Measurements from ENCODE around the gene MIOX.

MIOX gene

DNA sequence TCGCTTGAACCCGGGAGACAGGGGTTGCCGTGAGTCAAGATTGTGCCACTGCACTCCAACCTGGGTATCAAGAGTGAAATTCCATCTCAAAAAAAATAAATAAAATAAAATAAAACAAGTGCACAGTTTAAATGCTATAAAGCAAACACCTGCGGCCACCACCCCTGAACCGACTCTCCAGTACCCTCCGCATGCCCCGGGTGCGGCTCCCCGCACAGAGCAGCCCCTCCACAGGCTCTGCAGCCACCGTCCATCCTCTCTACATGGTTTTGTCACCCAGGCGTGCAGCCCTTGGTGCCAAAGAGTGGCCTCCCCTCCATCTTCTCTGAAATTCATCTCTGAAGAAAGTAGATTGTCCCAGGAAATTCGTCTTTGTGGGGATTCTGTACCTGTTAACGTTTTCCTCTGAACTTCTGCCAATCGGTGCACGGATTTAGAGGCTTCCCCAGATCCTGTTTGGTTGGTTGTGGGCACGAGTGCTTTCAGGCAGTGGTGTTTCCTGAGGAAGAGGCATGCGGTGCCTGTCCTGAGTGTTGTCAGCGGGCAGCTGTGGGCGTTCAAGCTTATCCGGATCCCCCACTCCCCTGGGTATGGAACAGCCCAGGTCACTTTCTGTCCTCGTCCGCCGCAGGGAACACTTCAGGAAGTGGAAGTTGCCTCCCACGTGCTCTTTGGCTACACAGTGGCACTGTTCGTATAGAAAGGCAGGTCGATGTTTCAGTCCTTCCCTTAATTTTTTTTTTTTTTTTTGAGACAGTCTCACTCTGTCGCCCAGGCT, 4.1 kb downstream of the MIOX start:
- no peak overlapping the region for H3K9ac ChIP-seq (ENCODE audit: low read depth in 1 of 2, low read length in 2 of 2)
- H3K27ac ChIP-seq (ENCODE audit: low read depth, low read length): no peak overlapping the region
- H3K36me3 ChIP-seq (ENCODE audit: control insufficient read depth in 1 of 2, insufficient read depth in 2 of 2, low read length in 2 of 2): no peaks in the 10 kb centered on the region
- H3K4me3 ChIP-seq (ENCODE audit: low read depth in 1 of 2, low read length in 2 of 2): no peak overlapping the region
- no peaks in the 10 kb centered on the region for H3K9me3 ChIP-seq (ENCODE audit: control insufficient read depth in 1 of 2, low read length in 2 of 2)
- H3K27me3 ChIP-seq (ENCODE audit: control insufficient read depth in 1 of 2, insufficient read depth in 2 of 2, low read length in 2 of 2): no peaks in the 10 kb centered on the region
- peaks cover 3 to 4% of the 10 kb centered on the region in 2 donors for H3K4me1 ChIP-seq (ENCODE audit: control insufficient read depth in 1 of 2, insufficient read depth in 2 of 2, low read length in 2 of 2)

DNA sequence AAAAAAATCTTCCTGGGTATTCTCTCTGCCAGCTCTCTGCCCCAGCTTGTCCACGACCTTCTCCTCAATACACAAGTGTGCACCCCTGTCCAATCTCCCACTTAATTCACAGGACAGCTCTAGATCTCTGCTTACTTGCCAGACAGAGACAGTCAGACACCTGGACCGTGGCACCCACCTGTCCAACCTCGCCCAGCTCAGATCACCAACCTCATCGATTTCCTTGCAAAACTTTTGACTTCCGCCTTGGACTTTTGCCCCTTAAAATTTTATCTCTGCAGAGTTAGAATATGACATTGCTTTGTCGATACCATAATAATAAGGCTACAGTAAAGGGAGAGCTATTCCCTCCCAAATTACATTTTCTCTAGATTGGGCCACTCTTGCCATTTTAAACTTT, 10.4 kb downstream of the MIOX start:
- Histone ChIP-seq H3K27me3 (ENCODE audit: control insufficient read depth in 1 of 2, insufficient read depth in 2 of 2, low read length in 2 of 2) (no peaks in the 10 kb centered on the region), H3K9ac (ENCODE audit: low read depth in 1 of 2, low read length in 2 of 2) (no peak overlapping the region), H3K36me3 (ENCODE audit: control insufficient read depth in 1 of 2, insufficient read depth in 2 of 2, low read length in 2 of 2) (no peaks in the 10 kb centered on the region), H3K9me3 (ENCODE audit: control insufficient read depth in 1 of 2, low read length in 2 of 2) (no peaks in the 10 kb centered on the region), H3K4me3 (ENCODE audit: low read depth in 1 of 2, low read length in 2 of 2) (no peak overlapping the region), H3K27ac (ENCODE audit: low read depth, low read length) (no peak overlapping the region), H3K4me1 (ENCODE audit: control insufficient read depth in 1 of 2, insufficient read depth in 2 of 2, low read length in 2 of 2) (peaks cover 11 to 15% of the 10 kb centered on the region in 2 donors)

DNA sequence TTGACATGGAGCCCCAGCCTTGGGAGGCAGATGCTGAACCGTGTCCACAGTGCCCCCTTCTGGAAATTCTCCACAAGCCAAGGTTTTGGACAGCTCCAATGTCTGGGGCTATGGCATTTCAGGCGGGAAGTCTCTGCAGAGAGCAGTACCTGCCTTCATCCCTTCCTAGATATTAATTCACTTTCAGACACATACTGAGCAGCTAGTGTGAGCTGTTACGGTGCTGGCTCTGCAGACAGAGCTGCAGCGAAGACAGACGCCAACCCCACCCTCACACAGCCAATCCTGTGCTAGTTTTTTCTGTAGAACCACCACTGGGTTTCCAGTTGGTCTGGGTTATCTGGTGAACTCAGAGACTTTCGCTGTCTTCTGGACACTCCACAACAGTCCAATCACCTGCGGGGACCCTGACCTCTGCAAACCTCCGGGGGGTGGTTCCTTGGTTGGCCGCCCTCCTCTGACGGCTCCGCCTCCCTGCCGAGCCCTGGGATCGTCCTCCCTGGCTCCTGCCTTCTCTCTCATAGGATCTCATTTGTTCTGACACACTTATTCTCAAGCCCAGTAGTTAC, 11.7 kb downstream of the MIOX start:
- peaks cover 6 to 8% of the 10 kb centered on the region in 2 donors for H3K36me3 ChIP-seq (ENCODE audit: control insufficient read depth in 1 of 2, insufficient read depth in 2 of 2, low read length in 2 of 2)
- H3K9ac ChIP-seq (ENCODE audit: low read depth in 1 of 2, low read length in 2 of 2): no peak overlapping the region
- H3K4me1 ChIP-seq (ENCODE audit: control insufficient read depth in 1 of 2, insufficient read depth in 2 of 2, low read length in 2 of 2): peaks cover 11 to 15% of the 10 kb centered on the region in 2 donors
- H3K27me3 ChIP-seq (ENCODE audit: control insufficient read depth in 1 of 2, insufficient read depth in 2 of 2, low read length in 2 of 2): no peaks in the 10 kb centered on the region
- no peak overlapping the region for H3K4me3 ChIP-seq (ENCODE audit: low read depth in 1 of 2, low read length in 2 of 2)
- H3K9me3 ChIP-seq (ENCODE audit: control insufficient read depth in 1 of 2, low read length in 2 of 2): no peaks in the 10 kb centered on the region
- H3K27ac ChIP-seq (ENCODE audit: low read depth, low read length): no peak overlapping the region

DNA sequence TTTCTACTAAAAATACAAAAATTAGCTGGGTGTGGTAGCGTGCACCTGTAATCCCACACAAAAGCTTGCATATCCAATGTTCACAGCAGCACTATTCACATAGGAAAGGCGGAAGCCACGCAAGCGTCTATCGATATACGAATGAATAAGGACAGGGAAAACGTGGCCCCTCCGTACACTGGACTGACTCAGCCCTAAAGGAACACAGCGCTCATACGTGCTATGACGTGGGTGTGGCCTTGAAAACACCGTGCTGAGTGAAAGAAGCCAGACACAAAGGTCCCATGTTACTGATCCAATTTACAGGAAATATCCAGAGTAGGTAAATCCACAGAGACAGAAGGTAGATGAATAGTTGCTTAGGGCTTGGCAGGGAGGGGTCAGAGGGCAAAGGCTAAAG, 13.8 kb downstream of the MIOX start:
- no peaks in the 10 kb centered on the region for H3K27me3 ChIP-seq (ENCODE audit: control insufficient read depth in 1 of 2, insufficient read depth in 2 of 2, low read length in 2 of 2)
- H3K27ac ChIP-seq (ENCODE audit: low read depth, low read length): no peak overlapping the region
- H3K4me3 ChIP-seq (ENCODE audit: low read depth in 1 of 2, low read length in 2 of 2): no peak overlapping the region

DNA sequence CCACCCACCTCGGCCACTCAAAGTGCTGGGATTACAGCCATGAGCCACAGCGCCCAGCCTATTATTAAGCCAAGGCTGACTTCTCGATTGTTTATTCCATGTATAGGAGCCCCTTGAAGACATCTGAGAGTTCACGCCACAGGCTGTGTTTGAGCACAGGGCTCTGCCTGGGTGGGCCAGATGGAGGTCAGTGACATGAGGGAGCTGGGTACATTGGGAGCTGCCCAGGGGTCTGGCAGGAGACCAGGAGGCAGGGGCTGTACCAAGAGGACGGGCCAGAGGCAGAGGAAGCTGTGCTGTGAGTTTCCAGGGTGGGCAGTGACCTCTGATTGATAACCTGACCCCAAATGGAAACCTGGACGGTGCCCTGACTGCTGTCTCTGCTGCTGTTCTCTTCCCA, 15.4 kb downstream of the MIOX start:
- no peaks in the 10 kb centered on the region for H3K27me3 ChIP-seq (ENCODE audit: control insufficient read depth in 1 of 2, insufficient read depth in 2 of 2, low read length in 2 of 2)

More for the DNA sequence above, 13.8 kb downstream of the MIOX start:
- H3K9ac ChIP-seq (ENCODE audit: low read depth in 1 of 2, low read length in 2 of 2): no peak overlapping the region
- H3K9me3 ChIP-seq (ENCODE audit: control insufficient read depth in 1 of 2, low read length in 2 of 2): no peaks in the 10 kb centered on the region
- H3K4me1 ChIP-seq (ENCODE audit: control insufficient read depth in 1 of 2, insufficient read depth in 2 of 2, low read length in 2 of 2): peaks cover 11 to 15% of the 10 kb centered on the region in 2 donors
- peaks cover 6 to 15% of the 10 kb centered on the region in 2 donors for H3K36me3 ChIP-seq (ENCODE audit: control insufficient read depth in 1 of 2, insufficient read depth in 2 of 2, low read length in 2 of 2)

DNA sequence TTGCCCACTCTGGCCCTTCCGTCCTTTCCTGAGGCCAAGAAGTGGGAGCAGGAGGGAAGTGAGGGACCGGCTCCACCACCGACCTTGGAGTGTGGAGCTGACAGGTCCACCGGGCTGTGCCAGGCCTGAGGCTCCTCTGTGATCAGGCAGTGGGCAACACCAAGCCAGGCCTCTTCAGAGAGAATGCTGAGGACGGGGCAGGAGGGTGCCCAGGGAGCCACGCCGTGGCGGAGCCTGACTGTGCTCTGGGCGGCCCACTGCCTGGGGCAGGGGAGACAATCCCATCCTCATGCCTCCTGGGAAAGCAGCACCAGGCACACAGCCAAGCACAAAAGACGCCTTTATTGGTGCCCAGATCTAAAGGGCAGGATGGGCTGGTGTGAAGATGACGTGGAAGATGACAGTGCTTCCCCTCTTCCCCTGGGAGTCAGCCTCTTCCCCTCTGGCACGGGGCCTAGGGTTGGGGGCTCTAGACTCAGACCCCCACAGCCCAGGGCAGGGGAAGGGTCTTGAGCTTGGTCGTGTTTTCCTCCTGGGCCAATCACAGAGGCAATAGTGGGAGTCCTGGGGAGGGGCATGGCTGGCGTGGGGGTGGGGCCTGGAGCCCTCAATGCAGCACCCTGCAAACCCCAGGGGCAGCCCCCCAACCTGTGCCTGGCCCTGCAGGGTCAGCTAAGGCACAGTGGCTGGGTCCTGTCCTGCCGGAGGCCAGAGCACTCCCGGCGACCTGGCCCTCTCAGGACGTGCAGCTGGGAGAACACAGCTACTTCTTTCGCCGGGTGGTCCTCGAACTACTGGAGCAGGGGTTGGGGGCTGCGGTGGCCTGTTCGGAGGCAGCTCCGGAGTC, 16.2 kb downstream of the MIOX start:
- H3K36me3 ChIP-seq (ENCODE audit: control insufficient read depth in 1 of 2, insufficient read depth in 2 of 2, low read length in 2 of 2): peaks cover 6 to 21% of the 10 kb centered on the region in 2 donors
- no peak overlapping the region for H3K9ac ChIP-seq (ENCODE audit: low read depth in 1 of 2, low read length in 2 of 2)
- H3K27me3 ChIP-seq (ENCODE audit: control insufficient read depth in 1 of 2, insufficient read depth in 2 of 2, low read length in 2 of 2): no peaks in the 10 kb centered on the region
- peaks cover 8 to 23% of the 10 kb centered on the region in 2 donors for H3K4me1 ChIP-seq (ENCODE audit: control insufficient read depth in 1 of 2, insufficient read depth in 2 of 2, low read length in 2 of 2)
- no peaks in the 10 kb centered on the region for H3K9me3 ChIP-seq (ENCODE audit: control insufficient read depth in 1 of 2, low read length in 2 of 2)
- H3K27ac ChIP-seq (ENCODE audit: low read depth, low read length): no peak overlapping the region
- H3K4me3 ChIP-seq (ENCODE audit: low read depth in 1 of 2, low read length in 2 of 2): no peak overlapping the region

More for the DNA sequence above, 15.4 kb downstream of the MIOX start:
- Histone ChIP-seq H3K9me3 (ENCODE audit: control insufficient read depth in 1 of 2, low read length in 2 of 2) (no peaks in the 10 kb centered on the region), H3K4me1 (ENCODE audit: control insufficient read depth in 1 of 2, insufficient read depth in 2 of 2, low read length in 2 of 2) (peaks cover 11 to 28% of the 10 kb centered on the region in 2 donors), H3K9ac (ENCODE audit: low read depth in 1 of 2, low read length in 2 of 2) (no peak overlapping the region), H3K36me3 (ENCODE audit: control insufficient read depth in 1 of 2, insufficient read depth in 2 of 2, low read length in 2 of 2) (peaks cover 6 to 21% of the 10 kb centered on the region in 2 donors), H3K4me3 (ENCODE audit: low read depth in 1 of 2, low read length in 2 of 2) (no peak overlapping the region), H3K27ac (ENCODE audit: low read depth, low read length) (no peak overlapping the region)

DNA sequence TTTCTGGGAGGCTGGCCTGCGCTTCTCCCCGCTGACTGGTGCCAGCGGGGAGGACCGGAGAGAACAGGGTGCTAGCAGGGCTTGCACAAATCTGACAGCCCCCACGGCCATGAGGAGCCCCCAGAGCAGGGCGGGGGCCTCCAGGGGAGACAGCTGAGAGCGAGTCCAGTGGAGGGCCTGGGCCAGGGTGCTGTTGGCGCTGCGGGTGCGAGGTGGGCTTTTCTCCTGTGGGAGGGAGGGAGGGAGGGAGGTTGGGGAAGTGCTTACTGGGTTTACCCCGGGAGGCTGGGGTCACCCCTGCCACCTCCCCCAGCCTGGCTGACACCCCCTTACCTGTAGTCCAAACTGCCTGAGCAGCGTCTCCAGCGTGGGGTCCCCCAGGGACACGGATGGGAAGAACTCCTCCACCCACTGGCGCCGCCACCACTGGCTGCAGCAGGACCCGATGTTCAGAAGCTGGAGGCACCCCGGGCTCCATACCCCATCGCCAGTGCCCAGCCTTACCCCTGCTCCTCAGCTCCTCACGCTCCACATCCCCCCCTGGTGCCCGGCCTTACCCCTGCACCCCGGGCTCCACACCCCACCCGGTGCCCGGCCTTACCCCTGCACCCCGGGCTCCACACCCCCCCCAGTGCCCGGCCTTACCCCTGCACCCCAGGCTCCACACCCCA, 17.0 kb downstream of the MIOX start:
- Histone ChIP-seq H3K27me3 (ENCODE audit: control insufficient read depth in 1 of 2, insufficient read depth in 2 of 2, low read length in 2 of 2) (no peaks in the 10 kb centered on the region), H3K9me3 (ENCODE audit: control insufficient read depth in 1 of 2, low read length in 2 of 2) (no peaks in the 10 kb centered on the region), H3K27ac (ENCODE audit: low read depth, low read length) (no peak overlapping the region), H3K4me3 (ENCODE audit: low read depth in 1 of 2, low read length in 2 of 2) (no peak overlapping the region), H3K9ac (ENCODE audit: low read depth in 1 of 2, low read length in 2 of 2) (no peak overlapping the region), H3K36me3 (ENCODE audit: control insufficient read depth in 1 of 2, insufficient read depth in 2 of 2, low read length in 2 of 2) (peaks cover 6 to 21% of the 10 kb centered on the region in 2 donors), H3K4me1 (ENCODE audit: control insufficient read depth in 1 of 2, insufficient read depth in 2 of 2, low read length in 2 of 2) (peaks cover 2 to 18% of the 10 kb centered on the region in 2 donors)

DNA sequence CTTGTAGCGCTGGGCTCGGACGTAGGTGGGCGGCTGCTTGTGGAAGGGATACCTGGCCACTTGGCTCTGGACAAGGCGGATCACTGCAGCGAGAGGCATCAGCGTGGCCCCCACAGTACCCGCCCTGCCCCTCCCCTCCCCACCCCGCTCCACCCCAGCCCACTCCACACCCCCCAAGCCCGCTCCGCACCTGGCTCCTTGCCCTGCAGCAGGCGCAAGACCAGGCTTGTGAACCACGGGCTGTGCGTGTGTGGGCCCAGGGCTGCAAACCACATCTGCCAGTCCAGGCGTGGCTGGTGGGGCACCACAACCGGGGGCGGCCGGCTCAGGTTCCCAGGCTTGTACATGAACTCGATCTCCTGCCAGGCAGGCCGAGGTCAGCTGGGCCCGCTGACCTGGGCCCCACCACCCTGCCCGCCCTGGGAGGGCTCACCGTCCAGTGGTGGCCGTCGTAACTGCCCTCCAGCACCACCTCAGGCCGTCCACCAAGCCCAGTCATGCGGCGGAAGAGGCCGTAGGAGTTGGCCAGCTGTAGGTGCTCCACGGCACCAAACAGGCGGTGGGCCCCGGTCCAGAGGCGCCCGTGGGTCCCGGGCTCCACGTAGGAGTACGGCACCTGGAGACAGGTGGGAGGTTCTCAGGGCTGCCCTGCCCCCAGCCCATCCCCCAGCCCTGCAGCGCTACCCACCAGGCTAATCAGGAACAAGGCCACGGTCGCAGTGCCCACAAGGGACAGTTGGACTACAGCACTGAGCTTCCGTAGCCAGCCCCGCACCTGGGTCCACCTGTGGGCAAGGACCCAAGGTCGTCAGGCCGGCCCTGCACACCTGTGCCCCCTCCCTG, 17.9 kb downstream of the MIOX start:
- H3K4me3 ChIP-seq (ENCODE audit: low read depth in 1 of 2, low read length in 2 of 2): no peak overlapping the region
- no peak overlapping the region for H3K27ac ChIP-seq (ENCODE audit: low read depth, low read length)

DNA sequence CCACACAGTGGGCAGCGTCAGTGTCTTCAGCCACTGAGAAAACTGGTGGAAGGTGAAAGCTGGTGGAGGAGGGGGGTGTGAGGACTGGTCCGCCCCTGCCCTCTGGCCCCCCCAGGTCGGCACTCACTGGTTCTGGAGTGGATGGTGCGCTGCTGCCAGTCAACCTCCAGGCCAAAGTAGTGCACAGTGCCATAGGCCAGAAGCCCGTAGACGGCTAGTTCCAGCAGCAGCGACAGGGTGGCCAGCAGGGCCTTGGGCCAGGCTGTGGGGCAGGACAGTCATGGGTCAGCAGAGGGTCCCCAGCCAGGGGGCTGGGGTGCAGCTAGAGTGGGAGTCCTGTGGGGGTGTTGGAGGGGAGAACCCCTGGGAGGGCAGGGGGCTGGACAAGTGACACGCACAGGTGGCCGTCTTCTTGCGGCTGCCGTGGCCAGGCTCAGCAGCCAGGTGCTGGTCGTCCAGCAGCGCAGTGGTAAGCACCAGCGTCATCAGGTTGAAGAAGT, 18.7 kb downstream of the MIOX start:
- H3K4me1 ChIP-seq (ENCODE audit: control insufficient read depth in 1 of 2, insufficient read depth in 2 of 2, low read length in 2 of 2): peaks cover 10 to 27% of the 10 kb centered on the region in 2 donors
- H3K27ac ChIP-seq (ENCODE audit: low read depth, low read length): no peak overlapping the region
- no peaks in the 10 kb centered on the region for H3K27me3 ChIP-seq (ENCODE audit: control insufficient read depth in 1 of 2, insufficient read depth in 2 of 2, low read length in 2 of 2)
- H3K9ac ChIP-seq (ENCODE audit: low read depth in 1 of 2, low read length in 2 of 2): no peak overlapping the region
- H3K36me3 ChIP-seq (ENCODE audit: control insufficient read depth in 1 of 2, insufficient read depth in 2 of 2, low read length in 2 of 2): peaks cover 6 to 21% of the 10 kb centered on the region in 2 donors
- no peaks in the 10 kb centered on the region for H3K9me3 ChIP-seq (ENCODE audit: control insufficient read depth in 1 of 2, low read length in 2 of 2)
- no peak overlapping the region for H3K4me3 ChIP-seq (ENCODE audit: low read depth in 1 of 2, low read length in 2 of 2)

More for the DNA sequence above, 17.9 kb downstream of the MIOX start:
- Histone ChIP-seq H3K4me1 (ENCODE audit: control insufficient read depth in 1 of 2, insufficient read depth in 2 of 2, low read length in 2 of 2) (peaks cover 10 to 27% of the 10 kb centered on the region in 2 donors), H3K9me3 (ENCODE audit: control insufficient read depth in 1 of 2, low read length in 2 of 2) (no peaks in the 10 kb centered on the region), H3K9ac (ENCODE audit: low read depth in 1 of 2, low read length in 2 of 2) (no peak overlapping the region), H3K36me3 (ENCODE audit: control insufficient read depth in 1 of 2, insufficient read depth in 2 of 2, low read length in 2 of 2) (peaks cover 6 to 21% of the 10 kb centered on the region in 2 donors), H3K27me3 (ENCODE audit: control insufficient read depth in 1 of 2, insufficient read depth in 2 of 2, low read length in 2 of 2) (no peaks in the 10 kb centered on the region)
